Osteoblast (primary cell): ENCODE measurements around the gene NME7. TPM values are rescaled to one million over a fixed set of nuclear protein-coding genes. Genes with fewer than 3 reads are reported as not detected.

Experiments used
- DNase-seq: peaks from one replicate; pipeline ENCODE4 v3.0.0; 2011; ENCODE audit warnings: low spot score, mixed read lengths; ENCODE audit not compliant: insufficient read length; ENCODE audit errors: missing footprints
- H2AFZ ChIP-seq: 2 replicates; pipeline ENCODE4 v1.6.0; 2011; ENCODE audit warnings: mild to moderate bottlenecking, low read length
- H3K27ac ChIP-seq: 2 replicates; pipeline ENCODE4 v1.5.1; 2011; ENCODE audit warnings: mild to moderate bottlenecking, low read depth, low read length, moderate library complexity
- H3K27me3 ChIP-seq: 2 replicates; pipeline ENCODE4 v1.6.0; 2012; ENCODE audit warnings: mild to moderate bottlenecking, control low read depth, inconsistent platforms, low read length, moderate library complexity; ENCODE audit not compliant: insufficient read depth
- H3K36me3 ChIP-seq: 2 replicates; pipeline ENCODE4 v1.5.1; 2011; ENCODE audit warnings: mild to moderate bottlenecking, low read length, control low read depth, moderate library complexity; ENCODE audit not compliant: insufficient read depth
- H3K4me1 ChIP-seq: 2 replicates; pipeline ENCODE4 v1.5.1; 2011; ENCODE audit warnings: mild to moderate bottlenecking, low read length, control low read depth, moderate library complexity; ENCODE audit not compliant: insufficient read depth
- H3K4me2 ChIP-seq: 2 replicates; pipeline ENCODE4 v1.6.0; 2011; ENCODE audit warnings: mild to moderate bottlenecking, low read length; ENCODE audit not compliant: insufficient read depth
- H3K4me3 ChIP-seq: fragments of 200-600 bp; sonication (generic); 3 replicates; pipeline ENCODE4 v1.5.1; 2012; ENCODE audit warnings: mild to moderate bottlenecking, low read length, inconsistent platforms; ENCODE audit not compliant: insufficient read depth
- H3K79me2 ChIP-seq: 2 replicates; pipeline ENCODE4 v1.6.0; 2012; ENCODE audit warnings: mild to moderate bottlenecking, low read length, control low read depth, inconsistent platforms; ENCODE audit not compliant: insufficient read depth
- H3K9me3 ChIP-seq: 2 replicates; pipeline ENCODE4 v1.5.1; 2011; ENCODE audit warnings: low read depth, low read length, control low read depth
- H4K20me1 ChIP-seq: 2 replicates; pipeline ENCODE4 v1.6.0; 2012; ENCODE audit warnings: mild to moderate bottlenecking, low read length, control low read depth; ENCODE audit not compliant: insufficient read depth
- CTCF ChIP-seq: IDR thresholded peaks from 2 replicates; pipeline ENCODE4 v1.5.1; 2011; ENCODE audit warnings: mild to moderate bottlenecking, low read depth, low read length, moderate library complexity; ENCODE audit errors: extremely low read depth
- total RNA-seq: library from RNA; depleted of rRNA; stranded (reverse); fragments of >200 nt; gene quantifications from 2 replicates; pipeline ENCODE4 v1.2.3, GENCODE V29; 2012

NME7 gene
- total RNA-seq, 1 donor: 31.5 TPM

- TF ChIP-seq CTCF: no peak
- DNase-seq: no peak
These were observed 171.4 kb downstream of the NME7 start for GRCh38 chr1:169196161-169196560.

GRCh38 chr1:169193191-169193850 is 174.3 kb downstream of the NME7 start:
- H3K4me3 ChIP-seq: no peak overlapping the region
- H3K4me1 ChIP-seq: no peaks in the 10 kb centered on the region
- no peaks in the 10 kb centered on the region for H3K9me3 ChIP-seq
- H2AFZ ChIP-seq: no peak overlapping the region
- H3K79me2 ChIP-seq: no peaks in the 10 kb centered on the region
- H3K27ac ChIP-seq: no peak overlapping the region
- no peaks in the 10 kb centered on the region for H3K36me3 ChIP-seq
- H3K27me3 ChIP-seq: no peaks in the 10 kb centered on the region
- no peaks in the 10 kb centered on the region for H4K20me1 ChIP-seq
- DNase-seq: no peak
- H3K4me2 ChIP-seq: no peak overlapping the region
- TF ChIP-seq CTCF: no peak

More at GRCh38 chr1:169196161-169196560, 171.4 kb downstream of the NME7 start:
- Histone ChIP-seq H2AFZ (no peak overlapping the region), H3K79me2 (no peaks in the 10 kb centered on the region), H3K27me3 (no peaks in the 10 kb centered on the region), H3K4me2 (no peak overlapping the region), H3K4me3 (no peak overlapping the region), H4K20me1 (no peaks in the 10 kb centered on the region), H3K4me1 (peaks cover 7% of the 10 kb centered on the region), H3K27ac (no peak overlapping the region), H3K36me3 (no peaks in the 10 kb centered on the region), H3K9me3 (no peaks in the 10 kb centered on the region)

GRCh38 chr1:169186106-169186505 is 181.5 kb downstream of the NME7 start:
- Histone ChIP-seq H2AFZ (no peak overlapping the region), H3K27ac (no peak overlapping the region)
- no peak for DNase-seq

More at GRCh38 chr1:169186106-169186505, 181.5 kb downstream of the NME7 start:
- Histone ChIP-seq H3K4me3 (no peak overlapping the region), H3K79me2 (no peaks in the 10 kb centered on the region), H4K20me1 (no peaks in the 10 kb centered on the region), H3K27me3 (no peaks in the 10 kb centered on the region), H3K36me3 (no peaks in the 10 kb centered on the region), H3K4me2 (no peak overlapping the region), H3K4me1 (no peaks in the 10 kb centered on the region), H3K9me3 (no peaks in the 10 kb centered on the region)
- no peak for TF ChIP-seq CTCF
